Measurements from ENCODE around the gene ADAMTS8. TPM values are rescaled to one million over a fixed set of nuclear protein-coding genes. Genes with fewer than 3 reads are reported as not detected.

The ADAMTS8 gene
- total RNA-seq, 1 experiment from 2014 or later: 0.07 TPM

DNA sequence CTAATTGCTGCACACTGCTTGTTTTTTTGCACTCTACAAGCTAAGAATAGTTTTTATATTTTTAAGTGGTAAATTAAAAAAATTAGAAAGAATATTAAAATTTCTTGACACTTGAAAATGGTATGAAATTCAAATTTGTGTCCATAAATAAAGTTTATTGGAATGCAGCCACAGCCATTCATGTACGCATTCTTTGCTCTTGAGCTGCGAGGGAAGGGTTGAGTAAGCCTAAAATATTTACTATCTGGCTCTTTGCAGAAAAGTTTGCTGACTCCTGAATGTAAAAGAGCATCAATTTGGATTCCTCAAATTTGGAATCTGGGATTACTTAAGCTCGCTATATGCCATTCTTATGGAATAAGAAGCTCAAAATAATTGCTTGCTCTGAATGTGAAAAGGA is 3.4 kb upstream of the ADAMTS8 start:
- no peak for ATAC-seq
- ChIA-PET CTCF (interaction anchor here (1.0 to 5.8 kb wide), 14 partner anchors 10 to 478 kb away, joined by 3 to 150 read pairs (median 4); partner anchors contain the start of gene ADAMTS15), POLR2A (interaction anchor here (1.0 kb wide), 1 partner anchor 431 kb away, joined by 3 read pairs; no protein-coding TSS in a partner anchor), RAD21 (ENCODE audit: low non-redundant PET in 1 of 2, low total read pairs in 2 of 2, uncharacterized antibody in 2 of 2, unreplicated experiment in 2 of 2) (interaction anchor here (1.0 to 1.3 kb wide), 7 partner anchors 396 to 463 kb away, joined by 3 to 12 read pairs (median 4); no protein-coding TSS in a partner anchor)
- no peak overlapping the region for H3K9ac ChIP-seq (ENCODE audit: low read length)
- DNase-seq (ENCODE audit: low read depth, low spot score): no peak
- no TSS peak for BruUV-seq (replicated peaks)
- no peak for TF ChIP-seq ZFX (IDR thresholded peaks at IDR 0.05)
- no peak for TF ChIP-seq EZH2 (IDR thresholded peaks at IDR 0.05)
- no peak for TF ChIP-seq ZNF274 (IDR thresholded peaks at IDR 0.05; ENCODE audit: low read depth, low read length)
- no peak for TF ChIP-seq POLR2A (IDR thresholded peaks at IDR 0.05; ENCODE audit: borderline replicate concordance, extremely low read depth, insufficient read depth, insufficient read length)
- H3K27me3 ChIP-seq (ENCODE audit: insufficient read depth, low read length): peaks cover 15% of the 10 kb centered on the region
- H3K4me1 ChIP-seq (ENCODE audit: control insufficient read depth in 1 of 2, insufficient read depth in 2 of 2, low read length in 2 of 2): peaks cover 0 to 3% of the 10 kb centered on the region in 2 experiments; a peak in 1 of 4 replicates
- H3K27ac ChIP-seq (ENCODE audit: low read depth, low read length): no peak overlapping the region
- H4K20me1 ChIP-seq (ENCODE audit: insufficient read depth): no peaks in the 10 kb centered on the region
- H3K9me2 ChIP-seq (ENCODE audit: insufficient read depth): no peaks in the 10 kb centered on the region
- no peak overlapping the region for H3K4me3 ChIP-seq (replicated peaks in 1 of 2; ENCODE audit: low read depth in 1 of 2, low read length in 2 of 2)
- H3K9me3 ChIP-seq (ENCODE audit: control insufficient read depth in 1 of 2, insufficient read depth in 1 of 2, low read depth in 1 of 2, low read length in 2 of 2): no peaks in the 10 kb centered on the region
- H3K79me2 ChIP-seq (ENCODE audit: insufficient read depth, low read length): no peaks in the 10 kb centered on the region
- intact Hi-C loops (cut with micrococcal nuclease): loop anchor here (1.0 to 10.0 kb wide), 5 partner anchors 218 to 1240 kb away; no protein-coding TSS in a partner anchor
- no peaks in the 10 kb centered on the region for H3K36me3 ChIP-seq (ENCODE audit: control insufficient read depth in 1 of 2, insufficient read depth in 2 of 2, low read length in 2 of 2)
- H3K4me2 ChIP-seq (ENCODE audit: low read length): no peak overlapping the region
- H2AFZ ChIP-seq (ENCODE audit: low read depth, low read length, poor library complexity, severe bottlenecking): peak overlapping the region; percentile 74

DNA sequence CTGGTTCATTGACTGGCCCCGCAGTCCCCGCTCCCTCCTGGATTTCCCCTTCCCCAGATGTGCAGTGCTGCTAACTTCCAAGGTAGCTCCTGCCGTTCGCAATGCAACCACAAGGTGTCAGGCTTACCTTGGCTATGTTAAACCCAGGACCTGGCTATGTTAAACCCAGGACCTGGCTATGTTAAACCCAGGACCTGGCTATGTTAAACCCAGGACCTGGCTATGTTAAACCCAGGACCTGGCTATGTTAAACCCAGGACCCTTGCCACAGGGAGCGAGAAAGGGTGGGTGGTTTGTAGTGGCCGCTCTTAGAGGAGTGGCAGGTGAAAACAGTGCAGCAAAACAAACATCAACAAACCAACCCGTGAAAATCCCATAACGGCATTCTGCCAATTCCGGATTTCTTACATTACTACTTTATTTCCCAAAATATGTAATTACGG is 2.9 kb upstream of the ADAMTS8 start:
- ChIA-PET POLR2A (interaction anchor here (1.0 kb wide), 1 partner anchor 431 kb away, joined by 3 read pairs; no protein-coding TSS in a partner anchor), CTCF (interaction anchor here (0.6 to 5.8 kb wide), 20 partner anchors 11 to 479 kb away, joined by 3 to 150 read pairs (median 4); partner anchors contain the start of gene ADAMTS15), RAD21 (ENCODE audit: low non-redundant PET in 1 of 2, low total read pairs in 2 of 2, uncharacterized antibody in 2 of 2, unreplicated experiment in 2 of 2) (interaction anchor here (0.6 to 1.3 kb wide), 11 partner anchors 396 to 463 kb away, joined by 3 to 12 read pairs (median 4); no protein-coding TSS in a partner anchor)
- intact Hi-C loops (cut with micrococcal nuclease): loop anchor here (1.0 to 10.0 kb wide), 5 partner anchors 218 to 1241 kb away; no protein-coding TSS in a partner anchor
- no peaks in the 10 kb centered on the region for H4K20me1 ChIP-seq (ENCODE audit: insufficient read depth)
- no peaks in the 10 kb centered on the region for H3K36me3 ChIP-seq (ENCODE audit: control insufficient read depth in 1 of 2, insufficient read depth in 2 of 2, low read length in 2 of 2)
- no TSS peak for BruUV-seq (replicated peaks)
- no peak overlapping the region; the same call in 1 of the 2 replicates for H3K4me2 ChIP-seq (ENCODE audit: low read length)
- no peaks in the 10 kb centered on the region for H3K79me2 ChIP-seq (ENCODE audit: insufficient read depth, low read length)
- H3K4me3 ChIP-seq (replicated peaks in 1 of 2; ENCODE audit: low read depth in 1 of 2, low read length in 2 of 2): no peak overlapping the region
- peaks cover 0 to 3% of the 10 kb centered on the region in 2 experiments; a peak in 1 of 4 replicates for H3K4me1 ChIP-seq (ENCODE audit: control insufficient read depth in 1 of 2, insufficient read depth in 2 of 2, low read length in 2 of 2)
- DNase-seq (ENCODE audit: low read depth, low spot score): peak; percentile 74
- H3K9me2 ChIP-seq (ENCODE audit: insufficient read depth): no peaks in the 10 kb centered on the region
- H3K9ac ChIP-seq (ENCODE audit: low read length): no peak overlapping the region
- TF ChIP-seq, protein P1, sequence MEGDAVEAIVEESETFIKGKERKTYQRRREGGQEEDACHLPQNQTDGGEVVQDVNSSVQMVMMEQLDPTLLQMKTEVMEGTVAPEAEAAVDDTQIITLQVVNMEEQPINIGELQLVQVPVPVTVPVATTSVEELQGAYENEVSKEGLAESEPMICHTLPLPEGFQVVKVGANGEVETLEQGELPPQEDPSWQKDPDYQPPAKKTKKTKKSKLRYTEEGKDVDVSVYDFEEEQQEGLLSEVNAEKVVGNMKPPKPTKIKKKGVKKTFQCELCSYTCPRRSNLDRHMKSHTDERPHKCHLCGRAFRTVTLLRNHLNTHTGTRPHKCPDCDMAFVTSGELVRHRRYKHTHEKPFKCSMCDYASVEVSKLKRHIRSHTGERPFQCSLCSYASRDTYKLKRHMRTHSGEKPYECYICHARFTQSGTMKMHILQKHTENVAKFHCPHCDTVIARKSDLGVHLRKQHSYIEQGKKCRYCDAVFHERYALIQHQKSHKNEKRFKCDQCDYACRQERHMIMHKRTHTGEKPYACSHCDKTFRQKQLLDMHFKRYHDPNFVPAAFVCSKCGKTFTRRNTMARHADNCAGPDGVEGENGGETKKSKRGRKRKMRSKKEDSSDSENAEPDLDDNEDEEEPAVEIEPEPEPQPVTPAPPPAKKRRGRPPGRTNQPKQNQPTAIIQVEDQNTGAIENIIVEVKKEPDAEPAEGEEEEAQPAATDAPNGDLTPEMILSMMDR (IDR thresholded peaks at IDR 0.05 in 2 of 3, conservative IDR thresholded peaks at IDR 0.05 in 1 of 3; ENCODE audit: borderline replicate concordance in 1 of 3, insufficient read depth in 1 of 3, low read depth in 2 of 3, low read length in 2 of 3): peak; percentile 66 to 80 (median 78)
- TF ChIP-seq JUND (IDR thresholded peaks at IDR 0.05) (no peak), ZNF274 (IDR thresholded peaks at IDR 0.05; ENCODE audit: low read depth, low read length) (no peak), CBX3 (IDR thresholded peaks at IDR 0.05; ENCODE audit: low read depth) (no peak), RAD21 (IDR thresholded peaks at IDR 0.05; ENCODE audit: low read depth) (peak; percentile 86)
- H3K9me3 ChIP-seq (ENCODE audit: control insufficient read depth in 1 of 2, insufficient read depth in 1 of 2, low read depth in 1 of 2, low read length in 2 of 2): no peaks in the 10 kb centered on the region
- no peak overlapping the region for H3K27ac ChIP-seq (ENCODE audit: low read depth, low read length)
- peak overlapping the region; percentile 74 for H2AFZ ChIP-seq (ENCODE audit: low read depth, low read length, poor library complexity, severe bottlenecking)
- H3K27me3 ChIP-seq (ENCODE audit: insufficient read depth, low read length): peaks cover 20% of the 10 kb centered on the region
- ATAC-seq: peak; percentile 82

Measured in HCT116 (cell line).